Measurements from ENCODE around the gene MESP2.

The MESP2 gene, protein sequence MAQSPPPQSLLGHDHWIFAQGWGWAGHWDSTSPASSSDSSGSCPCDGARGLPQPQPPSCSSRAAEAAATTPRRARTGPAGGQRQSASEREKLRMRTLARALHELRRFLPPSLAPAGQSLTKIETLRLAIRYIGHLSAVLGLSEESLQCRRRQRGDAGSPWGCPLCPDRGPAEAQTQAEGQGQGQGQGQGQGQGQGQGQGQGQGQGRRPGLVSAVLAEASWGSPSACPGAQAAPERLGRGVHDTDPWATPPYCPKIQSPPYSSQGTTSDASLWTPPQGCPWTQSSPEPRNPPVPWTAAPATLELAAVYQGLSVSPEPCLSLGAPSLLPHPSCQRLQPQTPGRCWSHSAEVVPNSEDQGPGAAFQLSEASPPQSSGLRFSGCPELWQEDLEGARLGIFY

DNA sequence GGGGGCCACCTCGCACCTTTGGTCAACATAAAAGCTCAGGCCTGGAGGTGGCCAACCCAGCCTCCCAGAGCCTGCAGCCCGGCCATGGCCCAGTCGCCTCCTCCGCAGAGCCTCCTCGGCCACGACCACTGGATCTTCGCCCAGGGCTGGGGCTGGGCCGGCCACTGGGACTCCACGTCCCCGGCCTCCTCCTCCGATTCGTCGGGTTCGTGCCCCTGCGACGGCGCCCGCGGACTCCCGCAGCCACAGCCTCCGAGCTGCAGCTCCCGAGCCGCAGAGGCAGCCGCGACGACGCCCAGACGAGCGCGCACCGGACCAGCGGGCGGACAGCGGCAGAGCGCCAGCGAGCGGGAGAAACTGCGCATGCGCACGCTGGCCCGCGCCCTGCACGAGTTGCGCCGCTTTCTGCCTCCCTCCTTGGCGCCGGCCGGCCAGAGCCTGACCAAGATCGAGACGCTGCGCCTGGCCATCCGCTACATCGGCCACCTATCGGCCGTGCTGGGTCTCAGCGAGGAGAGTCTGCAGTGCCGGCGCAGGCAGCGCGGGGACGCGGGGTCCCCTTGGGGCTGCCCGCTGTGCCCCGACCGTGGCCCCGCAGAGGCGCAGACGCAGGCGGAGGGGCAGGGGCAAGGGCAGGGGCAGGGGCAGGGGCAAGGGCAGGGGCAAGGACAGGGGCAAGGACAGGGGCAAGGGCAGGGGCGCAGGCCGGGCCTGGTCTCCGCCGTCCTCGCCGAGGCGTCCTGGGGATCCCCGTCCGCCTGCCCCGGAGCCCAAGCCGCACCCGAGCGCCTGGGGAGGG is at the start of gene MESP2:
MESP2 (plus strand) TSS at position 59 of the 799 bp plus-strand sequence; CDS start at position 85, 26 bp downstream.
- peak; percentile 30 to 38 for DNase-seq (ENCODE audit: low read depth in 2 of 2)

DNA sequence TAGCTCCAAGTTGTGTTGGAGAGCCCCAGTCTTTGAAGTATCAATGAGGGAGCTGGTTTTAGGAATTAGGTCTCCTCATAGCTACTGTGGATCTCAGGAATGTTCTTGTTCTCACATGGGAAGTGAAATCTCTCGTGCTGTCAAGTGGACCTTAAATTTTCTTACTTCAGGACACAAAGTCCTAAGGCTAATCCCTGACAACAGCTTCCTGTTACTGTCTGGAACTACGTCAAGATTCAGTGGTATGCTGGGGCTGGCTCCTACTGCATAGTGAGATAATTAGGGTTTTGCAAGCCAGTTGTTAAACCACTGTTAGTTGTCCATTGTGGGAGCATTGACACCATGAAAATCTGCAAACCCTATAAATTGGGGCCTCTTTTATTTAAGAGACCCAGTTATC is 47.9 kb upstream of the MESP2 start:
- DNase-seq (ENCODE audit: low read depth in 2 of 2) = no peak

GRCh38 chr15:89731275-89731674 is 44.9 kb upstream of the MESP2 start:
- no peak for DNase-seq (ENCODE audit: low read depth in 2 of 2)

- no peak for DNase-seq (ENCODE audit: low read depth in 2 of 2)
Observed at GRCh38 chr15:89732451-89733172, 43.5 kb upstream of the MESP2 start.

- DNase-seq (ENCODE audit: low read depth in 2 of 2) = no peak
Observed at GRCh38 chr15:89735773-89736172, 40.4 kb upstream of the MESP2 start.

GRCh38 chr15:89740137-89740536 is 36.0 kb upstream of the MESP2 start:
- peak; percentile 20 to 37 for DNase-seq (ENCODE audit: low read depth in 2 of 2)

GRCh38 chr15:89743011-89743410 is 33.1 kb upstream of the MESP2 start:
- no peak for DNase-seq (ENCODE audit: low read depth in 2 of 2)

GRCh38 chr15:89743594-89743993 is 32.5 kb upstream of the MESP2 start:
- DNase-seq (ENCODE audit: low read depth in 2 of 2) = no peak

- DNase-seq (ENCODE audit: low read depth in 2 of 2) = no peak
Observed at GRCh38 chr15:89745131-89745530, 31.0 kb upstream of the MESP2 start.

- DNase-seq (ENCODE audit: low read depth in 2 of 2) = no peak
Observed at GRCh38 chr15:89745768-89746167, 30.4 kb upstream of the MESP2 start.

DNA sequence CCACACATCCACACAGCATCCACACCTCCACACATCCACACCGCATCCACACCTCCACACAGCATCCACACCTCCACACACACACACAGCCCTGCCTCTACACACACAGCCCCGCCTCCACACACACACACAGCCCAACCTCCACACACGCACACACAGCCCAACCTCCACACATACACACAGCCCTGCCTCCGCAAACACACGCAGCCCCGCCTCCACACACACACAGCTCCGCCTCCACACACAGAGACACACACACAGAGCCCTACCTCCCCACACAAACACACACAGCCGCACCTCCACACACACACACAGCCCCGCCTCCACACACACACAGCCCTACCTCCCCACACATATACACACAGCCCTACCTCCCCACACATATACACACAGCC is 29.7 kb upstream of the MESP2 start:
- DNase-seq (ENCODE audit: low read depth in 2 of 2) = no peak

GRCh38 chr15:89747708-89748682 is 28.1 kb upstream of the MESP2 start:
- DNase-seq (ENCODE audit: low read depth in 2 of 2) = no peak

GRCh38 chr15:89749054-89749453 is 27.1 kb upstream of the MESP2 start:
- no peak for DNase-seq (ENCODE audit: low read depth in 2 of 2)

GRCh38 chr15:89749526-89749925 is 26.6 kb upstream of the MESP2 start:
- no peak for DNase-seq (ENCODE audit: low read depth in 2 of 2)

GRCh38 chr15:89749951-89750559 is 26.1 kb upstream of the MESP2 start:
- no peak for DNase-seq (ENCODE audit: low read depth in 2 of 2)

DNA sequence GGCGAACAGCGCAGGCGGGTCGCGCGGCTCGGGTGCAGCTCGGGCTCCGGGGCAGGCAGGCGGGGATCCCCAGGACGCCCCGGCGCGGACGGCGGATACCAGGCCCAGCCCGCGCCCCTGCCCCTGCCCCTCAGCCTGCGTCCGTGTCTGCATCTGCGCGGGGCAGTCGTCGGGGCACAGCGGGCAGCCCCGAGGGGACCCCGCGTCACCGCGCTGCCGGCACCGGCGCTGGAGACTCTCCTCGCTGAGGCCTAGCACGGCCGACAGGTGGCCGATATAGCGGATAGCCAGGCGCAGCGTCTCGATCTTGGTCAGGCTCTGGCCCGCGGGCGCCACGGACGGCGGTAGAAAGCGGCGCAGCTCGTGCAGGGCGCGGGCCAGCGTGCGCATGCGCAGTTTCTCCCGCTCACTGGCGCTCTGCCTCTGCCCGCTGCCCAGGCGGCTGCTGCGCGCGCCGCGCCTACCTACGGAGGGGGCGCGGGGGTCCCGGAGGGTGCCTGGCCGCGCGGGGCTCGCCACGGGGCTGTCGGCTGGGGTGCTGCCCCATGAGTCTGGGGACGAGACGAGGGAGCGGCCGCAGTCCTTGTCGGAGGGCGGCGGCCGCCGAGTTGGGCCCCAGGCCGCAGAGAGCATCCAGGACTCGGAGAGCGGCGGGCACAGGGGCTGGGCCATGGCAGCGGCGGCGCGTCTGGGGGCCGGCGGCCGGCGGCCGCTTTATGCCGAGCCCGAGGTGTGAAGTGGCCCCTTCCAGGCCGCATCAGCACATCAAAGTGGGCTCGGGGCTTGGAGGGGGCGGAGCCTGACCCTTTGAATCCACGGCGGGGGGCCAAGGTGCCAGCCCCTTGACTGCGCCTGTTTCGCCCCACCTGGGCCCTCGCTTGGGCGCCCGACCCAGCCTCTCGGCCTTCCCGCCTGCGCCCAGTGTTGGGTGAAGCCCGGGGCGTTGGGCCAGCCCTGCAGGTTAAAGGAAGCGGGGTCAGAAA is 25.3 kb upstream of the MESP2 start, which contains the start of gene MESP1:
MESP1 (minus strand) TSS at position 690 of the 983 bp plus-strand sequence; CDS start at position 672, 18 bp downstream.
- peak; percentile 80 to 85 for DNase-seq (ENCODE audit: low read depth in 2 of 2)

GRCh38 chr15:89751748-89752147 is 24.4 kb upstream of the MESP2 start:
- DNase-seq (ENCODE audit: low read depth in 2 of 2) = no peak

DNA sequence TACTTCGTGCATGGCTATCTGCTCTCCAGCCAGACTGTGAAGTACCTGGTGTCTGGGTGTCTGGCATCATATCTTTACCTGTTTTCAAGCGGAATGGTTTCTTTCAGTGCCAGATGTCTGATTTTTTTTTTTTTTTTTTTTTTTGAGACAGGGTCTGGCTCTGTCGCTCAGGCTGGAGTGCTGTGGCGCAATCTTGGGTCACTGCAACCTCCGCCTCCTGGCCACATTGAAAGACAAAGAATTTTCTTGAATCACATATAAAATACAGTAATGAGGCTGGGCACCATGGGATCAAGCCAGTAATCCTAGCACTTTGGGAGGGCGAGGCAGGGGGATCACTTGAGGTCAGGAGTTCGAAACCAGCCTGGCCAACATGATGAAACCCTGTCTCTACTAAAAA is 22.3 kb upstream of the MESP2 start:
- DNase-seq (ENCODE audit: low read depth in 2 of 2) = no peak

Measured in stimulated activated CD4-positive, alpha-beta T cell treated with anti-CD3 and anti-CD28 coated beads, Interleukin-4, amount 100 ng/mL, for 48 hours (primary cell).